BJ (cell line): ENCODE results near the gene CAPN2. TPM values are rescaled to one million over a fixed set of nuclear protein-coding genes. Genes with fewer than 3 reads are reported as not detected.

Source experiments
- CTCF ChIA-PET: fragments of 350-600 bp; formaldehyde crosslinking; extraction: SDS; loops from one replicate; lab custom pipeline; 2021; ENCODE audit warnings: antibody characterized with exemption, inconsistent platforms; lab: Yijun Ruan, JAX
- POLR2A ChIA-PET: fragments of 300-600 bp; sonication (Branson Sonifier 250); formaldehyde crosslinking; extraction: SDS; loops from one replicate; lab custom pipeline; 2021; ENCODE audit warnings: antibody characterized with exemption; lab: Charles Lee
- DNase-seq: peaks from one replicate; pipeline ENCODE4 v3.0.0-alpha.2; 2011; ENCODE audit warnings: low read depth
- H3K27me3 ChIP-seq: 2 replicates; pipeline ENCODE4 v1.6.0; 2011; ENCODE audit warnings: low read length; ENCODE audit not compliant: control insufficient read depth, insufficient read depth
- H3K36me3 ChIP-seq: 2 replicates; pipeline ENCODE4 v1.5.1; 2011; ENCODE audit warnings: low read length; ENCODE audit not compliant: control insufficient read depth, insufficient read depth
- H3K4me3 ChIP-seq: 2 replicates; pipeline ENCODE4 v1.5.1; 2011; ENCODE audit warnings: low read depth, mild to moderate bottlenecking, control low read depth, low read length
- polyA plus RNA-seq: library from polyadenylated mRNA; depleted of rRNA; stranded (reverse); fragments of >200 nt; gene quantifications from 2 replicates; pipeline ENCODE4 v1.2.3, GENCODE V29; 2011
- TF ChIP-seq, protein P1 (sequence below): IDR thresholded peaks from 2 replicates; pipeline ENCODE4 v1.5.1; 2011; ENCODE audit warnings: low read depth, mild to moderate bottlenecking, control low read depth, inconsistent platforms, low read length, moderate library complexity; ENCODE audit not compliant: insufficient read depth

Gene CAPN2
- polyA plus RNA-seq, 1 experiment: 222 TPM

- Histone ChIP-seq H3K27me3 (no peaks in the 10 kb centered on the region), H3K36me3 (peaks cover 18% of the 10 kb centered on the region), H3K4me3 (no peak overlapping the region)
- DNase-seq: no peak
- ChIA-PET POLR2A (interaction anchor here (0.6 kb wide), 1 partner anchor 76 kb away, joined by 3 read pairs; no protein-coding TSS in a partner anchor), CTCF (interaction anchor here (1.6 to 2.0 kb wide), 3 partner anchors 22 to 647 kb away, joined by 4 to 8 read pairs (median 4); partner anchors contain the start of gene CAPN2)
- TF ChIP-seq, protein P1, sequence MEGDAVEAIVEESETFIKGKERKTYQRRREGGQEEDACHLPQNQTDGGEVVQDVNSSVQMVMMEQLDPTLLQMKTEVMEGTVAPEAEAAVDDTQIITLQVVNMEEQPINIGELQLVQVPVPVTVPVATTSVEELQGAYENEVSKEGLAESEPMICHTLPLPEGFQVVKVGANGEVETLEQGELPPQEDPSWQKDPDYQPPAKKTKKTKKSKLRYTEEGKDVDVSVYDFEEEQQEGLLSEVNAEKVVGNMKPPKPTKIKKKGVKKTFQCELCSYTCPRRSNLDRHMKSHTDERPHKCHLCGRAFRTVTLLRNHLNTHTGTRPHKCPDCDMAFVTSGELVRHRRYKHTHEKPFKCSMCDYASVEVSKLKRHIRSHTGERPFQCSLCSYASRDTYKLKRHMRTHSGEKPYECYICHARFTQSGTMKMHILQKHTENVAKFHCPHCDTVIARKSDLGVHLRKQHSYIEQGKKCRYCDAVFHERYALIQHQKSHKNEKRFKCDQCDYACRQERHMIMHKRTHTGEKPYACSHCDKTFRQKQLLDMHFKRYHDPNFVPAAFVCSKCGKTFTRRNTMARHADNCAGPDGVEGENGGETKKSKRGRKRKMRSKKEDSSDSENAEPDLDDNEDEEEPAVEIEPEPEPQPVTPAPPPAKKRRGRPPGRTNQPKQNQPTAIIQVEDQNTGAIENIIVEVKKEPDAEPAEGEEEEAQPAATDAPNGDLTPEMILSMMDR: no peak
These were observed 58.4 kb downstream of the CAPN2 start for GRCh38 chr1:223770621-223771315.

DNA sequence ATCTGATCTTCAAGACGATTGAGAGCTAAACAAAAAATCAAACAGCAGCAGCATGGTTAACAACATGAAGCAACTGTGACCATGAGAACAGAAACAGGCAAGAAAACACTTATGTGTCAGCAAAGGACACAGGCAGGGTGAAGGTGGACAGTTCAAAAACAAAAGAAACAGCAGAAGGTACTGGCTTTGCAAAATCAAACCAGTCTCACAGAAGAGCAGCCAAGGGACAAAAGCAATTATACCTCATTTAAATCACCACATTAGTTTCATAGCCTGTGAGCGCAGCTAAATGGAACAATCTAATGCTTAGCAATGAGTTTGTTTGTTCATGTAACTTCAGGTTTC, 59.1 kb downstream of the CAPN2 start:
- Histone ChIP-seq H3K27me3 (no peaks in the 10 kb centered on the region), H3K4me3 (no peak overlapping the region), H3K36me3 (peaks cover 17% of the 10 kb centered on the region)
- ChIA-PET CTCF (interaction anchor here (1.0 to 2.0 kb wide), 5 partner anchors 11 to 648 kb away, joined by 3 to 8 read pairs (median 4); partner anchors contain the start of gene CAPN2), POLR2A (interaction anchor here (0.5 kb wide), 1 partner anchor 34 kb away, joined by 3 read pairs; no protein-coding TSS in a partner anchor)
- DNase-seq: no peak
- TF ChIP-seq, protein P1: no peak

- peak; percentile 44 for DNase-seq
- POLR2A ChIA-PET: interaction anchor here (0.5 kb wide), 1 partner anchor 34 kb away, joined by 3 read pairs; no protein-coding TSS in a partner anchor
- Histone ChIP-seq H3K4me3 (no peak overlapping the region), H3K36me3 (peaks cover 18% of the 10 kb centered on the region), H3K27me3 (no peaks in the 10 kb centered on the region)
- TF ChIP-seq, protein P1: no peak
- CTCF ChIA-PET: interaction anchor here (1.0 to 2.0 kb wide), 6 partner anchors 12 to 648 kb away, joined by 3 to 8 read pairs (median 4); partner anchors contain the start of gene CAPN2
These were observed 59.8 kb downstream of the CAPN2 start for GRCh38 chr1:223771814-223772770.

DNA sequence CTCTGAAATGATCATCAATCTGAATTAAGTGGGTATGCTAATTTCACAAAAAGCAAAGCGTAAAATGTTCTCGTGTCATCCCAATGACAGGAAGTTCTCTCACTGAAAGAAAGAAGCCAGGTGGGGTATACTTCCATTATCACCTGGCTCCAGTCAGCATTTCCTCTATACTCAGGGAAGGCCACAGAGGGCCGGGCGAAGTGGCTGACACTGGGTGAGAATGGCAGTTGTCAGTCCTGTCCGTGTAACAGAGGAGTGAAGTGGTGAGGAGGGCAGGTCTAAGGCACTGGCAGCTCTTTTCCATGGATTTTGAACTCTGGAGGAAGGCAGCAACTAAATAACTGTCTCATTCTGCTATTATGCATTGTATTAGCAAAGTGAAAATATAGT, 60.4 kb downstream of the CAPN2 start:
- Histone ChIP-seq H3K36me3 (peaks cover 20% of the 10 kb centered on the region), H3K4me3 (no peak overlapping the region), H3K27me3 (no peaks in the 10 kb centered on the region)
- DNase-seq: no peak
- ChIA-PET POLR2A (no interaction called here), CTCF (interaction anchor here (0.8 to 2.0 kb wide), 5 partner anchors 13 to 76 kb away, joined by 3 to 8 read pairs (median 4); partner anchors contain the start of gene CAPN2)
- TF ChIP-seq, protein P1: no peak
